Activated CD8-positive, alpha-beta memory T cell treated with anti-CD3 and anti-CD28 coated beads for 36 hours (primary cell): Measurements from ENCODE around the gene LMF1. TPM values are rescaled to one million over a fixed set of nuclear protein-coding genes. Genes with fewer than 3 reads are reported as not detected.

ENCODE experiments used
- CTCF ChIA-PET: fragments of 350-600 bp; sonication (Branson Sonifier 250); formaldehyde crosslinking; loops from one replicate; lab custom pipeline; 2021; ENCODE audit warnings: antibody characterized with exemption; lab: Charles Lee
- POLR2A ChIA-PET: fragments of 350-600 bp; sonication (Branson Sonifier 250); formaldehyde crosslinking; loops from one replicate; lab custom pipeline; 2021; ENCODE audit warnings: antibody characterized with exemption; lab: Charles Lee
- total RNA-seq, 2 experiments: library from RNA; stranded (reverse); gene quantifications; one replicate each; pipeline ENCODE4 v1.2.3, GENCODE V29; 2021

Gene LMF1
- total RNA-seq, 2 experiments from 2014 or later = 7.7 to 7.8 TPM

DNA sequence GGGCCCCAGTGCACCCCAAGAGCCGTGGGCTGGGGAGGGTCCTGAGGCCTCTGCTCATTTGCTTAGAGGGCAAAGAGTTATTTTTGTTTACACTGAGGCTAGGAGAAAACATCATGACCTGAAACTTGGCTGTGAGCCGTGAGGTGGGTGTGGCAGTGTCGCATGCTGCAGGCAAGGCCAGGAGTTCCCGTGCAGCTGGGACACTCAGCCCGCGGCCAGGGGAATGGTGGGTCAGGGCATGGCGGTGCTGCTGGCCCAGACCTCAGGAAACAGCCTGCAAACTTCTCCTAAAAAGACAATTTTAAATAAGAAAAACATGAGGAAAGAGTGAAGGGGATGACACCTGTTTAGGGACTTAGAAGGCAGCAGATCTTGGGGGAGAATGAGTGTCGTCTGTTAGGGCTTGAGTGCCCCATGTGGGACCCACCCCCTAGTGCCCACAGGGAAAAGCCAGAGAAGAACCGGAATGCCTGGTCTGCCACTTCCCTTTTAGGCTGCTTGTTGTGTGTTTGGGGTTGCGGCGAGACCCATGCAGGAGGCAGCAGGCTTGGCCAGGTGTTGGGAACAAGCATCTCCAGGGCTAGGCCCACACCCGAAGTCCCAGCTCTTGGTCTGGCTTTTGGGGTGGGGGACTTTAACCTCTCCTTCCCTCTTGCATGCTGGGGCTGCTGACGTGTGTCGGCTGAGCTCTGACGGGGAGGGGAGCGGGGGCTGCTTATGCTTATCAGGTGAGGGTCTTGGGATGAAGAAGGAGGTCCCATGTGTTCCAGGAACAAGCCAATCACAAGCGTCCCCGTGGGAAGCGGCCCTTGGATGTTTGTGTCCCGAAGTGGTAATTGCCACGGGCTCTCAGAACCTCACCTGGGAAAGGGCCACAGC lies 89.3 kb downstream of the LMF1 start:
- ChIA-PET POLR2A (no interaction called here), CTCF (no interaction called here)

DNA sequence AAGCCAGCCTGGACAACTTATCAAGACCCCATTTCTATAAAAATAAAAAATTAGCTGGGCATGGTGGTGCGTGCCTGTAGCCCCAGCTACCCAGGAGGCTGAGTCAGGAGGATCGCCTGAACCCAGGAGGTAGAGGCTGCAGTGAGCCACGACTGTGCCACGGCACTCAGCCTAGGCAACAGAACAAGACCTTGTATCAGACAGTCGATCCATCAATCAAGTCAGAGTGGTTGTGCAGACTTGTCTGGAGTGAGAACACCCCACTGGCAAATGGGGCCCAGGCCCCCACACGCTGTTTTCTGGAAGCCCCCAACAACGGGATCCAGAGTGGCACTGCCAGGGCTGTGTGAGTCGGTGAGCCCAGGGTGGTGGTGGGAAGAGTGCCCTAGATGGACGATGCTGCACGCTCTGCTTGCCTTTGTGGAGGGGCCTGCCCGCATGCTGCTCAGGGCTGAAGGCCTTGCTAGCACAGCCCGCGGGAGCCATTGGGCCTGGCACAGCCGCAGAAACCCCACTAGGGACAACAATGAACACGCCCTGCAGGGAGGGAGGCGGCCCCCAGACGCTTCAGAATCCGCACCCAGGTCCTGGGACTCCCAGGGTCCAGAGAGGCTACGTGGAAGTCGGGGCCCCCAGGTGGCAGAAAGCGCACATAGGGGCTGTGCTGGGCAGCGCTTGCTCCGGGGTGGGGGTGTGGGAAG lies 90.2 kb downstream of the LMF1 start:
- CTCF ChIA-PET = no interaction called here

DNA sequence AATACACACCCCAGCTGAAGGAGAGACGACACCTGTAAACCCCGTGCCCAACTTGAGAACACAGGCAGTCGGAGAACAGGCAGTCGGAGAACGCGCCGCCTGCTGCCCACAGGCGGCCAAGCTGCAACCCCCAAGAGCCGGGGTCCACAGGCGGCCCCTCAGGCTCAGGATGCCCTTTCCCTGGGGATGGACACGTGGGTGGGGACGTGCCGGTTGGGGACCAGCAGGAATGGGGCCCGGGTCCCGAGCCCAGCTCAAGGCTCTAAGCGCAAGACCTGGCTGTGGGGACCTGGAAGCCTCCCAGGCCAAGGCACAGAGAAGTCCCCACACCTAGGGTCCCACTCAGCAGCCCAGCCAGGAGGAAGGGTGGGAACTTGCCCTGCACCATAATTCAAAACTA lies 90.8 kb downstream of the LMF1 start:
- ChIA-PET POLR2A (no interaction called here), CTCF (no interaction called here)

More for the DNA sequence above, 90.2 kb downstream of the LMF1 start:
- POLR2A ChIA-PET = no interaction called here

DNA sequence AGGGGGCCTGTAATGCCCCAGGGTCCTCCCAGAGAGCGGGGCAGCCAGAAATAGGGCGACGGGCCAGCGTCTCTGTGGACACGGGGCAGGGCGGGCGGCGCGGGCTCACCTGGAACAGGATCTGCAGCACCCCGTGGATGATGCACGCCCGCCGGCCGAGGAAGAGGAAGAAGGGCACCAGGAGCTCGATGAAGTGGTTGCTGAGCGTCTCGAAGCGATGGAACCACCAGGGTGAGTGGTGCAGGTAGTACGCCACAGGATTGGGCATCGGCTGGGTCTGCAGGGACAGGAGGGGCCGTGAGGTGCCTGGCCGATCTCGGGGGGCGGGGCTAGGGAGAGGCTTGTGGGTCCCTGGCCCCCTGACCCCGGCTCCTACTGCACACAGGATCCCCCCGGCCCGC lies 91.3 kb downstream of the LMF1 start:
- ChIA-PET CTCF (no interaction called here), POLR2A (no interaction called here)

DNA sequence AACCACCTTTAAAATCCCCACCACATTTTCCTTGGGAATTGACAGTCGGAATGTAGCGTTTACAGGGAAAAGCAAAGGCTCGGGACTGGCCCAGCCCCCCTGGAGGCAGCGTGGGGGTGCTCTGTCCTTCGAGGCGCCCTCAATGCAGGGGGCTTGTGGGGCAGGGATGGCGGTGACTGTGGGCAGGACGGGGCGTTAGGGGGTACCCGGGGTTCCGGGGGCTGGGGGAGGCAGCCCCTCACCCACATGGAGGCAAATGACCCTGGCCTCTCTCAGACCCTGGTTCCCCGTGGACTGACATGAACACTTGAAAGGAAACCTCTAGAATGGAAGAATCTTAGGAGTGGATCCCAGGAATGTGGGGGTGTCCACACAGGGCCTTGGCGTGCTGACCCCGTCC lies 91.9 kb downstream of the LMF1 start:
- CTCF ChIA-PET = no interaction called here

DNA sequence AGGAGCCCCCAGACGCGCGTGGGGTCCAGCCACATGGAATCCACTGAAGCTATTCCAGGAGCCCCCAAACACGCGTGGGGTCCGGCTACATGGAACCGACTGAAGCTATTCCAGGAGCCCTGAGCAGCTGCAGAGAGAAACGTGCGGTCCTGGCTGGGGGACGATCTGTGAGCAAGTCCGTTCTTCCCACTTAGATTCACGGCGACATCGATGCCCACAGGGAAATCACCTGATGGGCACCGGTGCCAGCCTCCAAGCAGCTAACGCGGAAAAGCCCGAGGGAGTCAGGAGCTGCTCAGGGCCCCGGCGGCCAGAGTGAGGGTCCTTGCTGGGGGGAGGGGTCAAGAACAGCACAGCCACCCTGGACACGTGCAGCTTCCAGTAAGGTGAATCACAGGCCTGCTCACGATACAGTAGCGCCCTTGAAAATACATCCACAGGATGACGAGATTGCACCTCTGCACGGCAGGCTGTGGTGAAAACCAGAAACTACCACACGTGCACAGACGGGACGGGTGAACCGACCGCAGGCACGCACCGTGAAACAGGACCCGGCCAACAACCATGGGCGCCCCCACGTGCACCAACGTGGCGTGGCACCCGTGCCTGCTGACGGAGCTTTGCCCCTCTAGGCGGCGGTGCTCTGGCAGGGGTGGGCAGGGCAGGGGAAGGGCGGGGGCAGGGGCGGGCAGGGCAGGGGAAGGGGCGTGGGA lies 92.6 kb downstream of the LMF1 start:
- ChIA-PET CTCF (no interaction called here), POLR2A (no interaction called here)

More for the DNA sequence above, 91.9 kb downstream of the LMF1 start:
- POLR2A ChIA-PET = no interaction called here

- POLR2A ChIA-PET = no interaction called here
- CTCF ChIA-PET = no interaction called here
These were observed 93.3 kb downstream of the LMF1 start for GRCh38 chr16:877242-878071.

- POLR2A ChIA-PET = no interaction called here
- CTCF ChIA-PET = no interaction called here
These were observed 94.1 kb downstream of the LMF1 start for GRCh38 chr16:876523-877241.

DNA sequence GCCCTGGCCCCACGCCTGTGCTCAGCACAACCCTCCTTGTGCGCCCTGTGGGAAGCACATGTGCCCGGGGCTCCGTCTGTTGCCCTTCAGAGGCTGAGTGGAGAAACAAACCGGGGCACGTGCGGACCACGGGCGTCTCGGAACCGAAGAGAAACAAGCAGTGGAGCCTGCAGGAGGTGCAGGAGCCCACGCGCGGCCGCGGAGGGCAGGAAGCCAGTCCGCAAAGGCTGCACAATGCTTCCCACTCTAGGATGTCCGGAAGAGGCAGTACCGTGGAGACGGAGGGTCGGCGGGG lies 94.8 kb downstream of the LMF1 start:
- ChIA-PET CTCF (no interaction called here), POLR2A (no interaction called here)

DNA sequence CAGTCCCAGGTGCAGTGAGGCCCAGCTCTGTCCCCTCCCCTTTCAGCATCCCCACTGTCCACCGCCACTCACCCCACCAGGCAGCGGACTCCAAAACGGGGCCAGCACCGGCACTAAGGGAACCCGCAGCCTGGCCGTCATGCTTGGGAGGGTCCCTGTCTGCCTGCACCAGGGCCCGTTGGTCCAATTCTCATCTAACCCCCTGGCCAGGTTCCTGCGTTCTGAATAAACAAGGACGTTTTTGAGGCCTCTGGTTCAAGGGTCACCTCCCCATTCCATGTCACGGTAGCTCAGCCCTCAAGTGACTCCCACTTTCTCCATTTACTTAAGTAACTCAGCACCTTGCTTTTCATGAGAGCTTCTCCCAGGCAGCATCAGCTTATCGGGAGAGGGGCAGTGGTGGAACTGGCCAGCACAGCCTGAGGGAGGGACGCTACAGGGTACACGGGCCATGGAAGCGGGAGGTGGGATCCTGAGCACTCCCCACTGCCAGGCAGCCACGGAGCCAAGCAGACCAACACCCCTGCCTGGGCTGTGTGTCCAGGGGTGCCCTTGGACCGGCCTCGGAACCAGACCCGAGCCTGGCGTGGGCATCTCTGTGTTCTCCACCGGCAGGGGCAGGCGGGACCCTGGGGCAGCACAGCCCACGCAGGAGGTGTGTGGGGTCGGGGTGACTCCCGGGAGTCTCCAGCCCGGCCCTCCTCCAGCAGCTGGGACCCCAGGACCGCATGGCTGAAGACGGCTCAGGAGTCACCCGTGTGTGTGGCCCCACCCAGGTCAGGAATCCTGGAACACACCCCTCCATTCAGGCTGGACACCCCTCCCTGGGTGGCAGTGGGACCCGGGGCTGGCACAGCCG lies 95.4 kb downstream of the LMF1 start:
- ChIA-PET CTCF (no interaction called here), POLR2A (no interaction called here)

DNA sequence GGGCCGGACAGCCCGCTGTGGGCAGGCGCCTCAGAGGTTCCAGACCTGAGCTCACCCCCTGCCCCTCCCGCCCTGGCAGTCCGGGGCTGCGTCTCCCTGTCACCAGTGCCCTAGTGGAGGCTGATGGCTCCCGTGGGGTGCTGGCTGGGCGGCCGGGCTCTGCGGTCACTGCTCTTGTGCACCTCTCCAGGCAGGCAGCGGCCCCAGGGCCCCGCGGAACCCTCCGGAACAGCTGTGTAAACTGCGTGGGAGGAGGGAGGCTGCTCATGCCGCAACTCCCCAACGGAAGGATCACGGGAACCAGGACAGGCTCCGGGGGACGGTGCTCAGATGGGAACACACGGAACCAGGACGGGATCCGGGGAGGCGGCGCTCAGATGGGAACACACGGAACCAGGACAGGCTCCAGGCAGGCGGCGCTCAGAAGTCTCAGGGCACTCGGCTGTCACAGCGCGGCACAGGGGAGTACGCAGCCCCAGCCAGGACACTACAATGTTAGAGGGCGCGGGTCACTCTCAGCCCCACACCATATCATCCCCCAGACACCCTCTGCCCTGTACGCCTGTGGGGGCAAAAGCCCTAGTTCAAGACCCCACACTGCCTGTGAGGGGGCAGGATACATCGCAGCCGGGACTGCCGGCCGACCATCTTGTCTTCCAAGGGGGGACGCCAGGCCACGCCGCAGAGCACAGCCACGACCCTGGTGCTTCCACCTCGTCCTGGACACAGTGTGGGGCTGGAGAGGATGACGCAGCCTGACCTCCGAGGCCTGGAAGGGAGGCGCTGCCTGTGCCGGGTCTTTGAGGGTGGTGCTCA lies 96.2 kb downstream of the LMF1 start:
- ChIA-PET POLR2A (no interaction called here), CTCF (no interaction called here)

GRCh38 chr16:873889-874288 lies 96.9 kb downstream of the LMF1 start:
- CTCF ChIA-PET = no interaction called here
- POLR2A ChIA-PET = no interaction called here

DNA sequence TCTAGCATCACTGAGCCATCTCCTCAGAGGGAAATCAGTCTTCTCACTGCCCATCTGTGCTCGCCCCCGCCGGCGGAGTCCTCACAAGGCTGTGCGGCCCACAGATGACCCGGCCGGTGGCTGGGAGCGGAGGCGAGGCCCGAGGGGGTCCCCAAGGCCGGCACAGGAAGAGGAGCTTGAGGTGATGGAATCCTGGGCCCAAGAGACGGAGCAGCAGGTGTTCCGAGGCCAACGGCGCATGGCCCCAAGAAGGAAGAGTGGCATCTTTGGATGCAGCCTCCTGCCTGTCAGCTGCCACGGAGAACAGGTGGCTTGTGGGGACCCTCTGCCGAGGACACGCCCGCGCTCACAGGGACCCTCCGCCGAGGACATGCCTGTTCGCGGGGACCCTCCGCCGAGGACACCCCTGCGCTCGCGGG lies 97.5 kb downstream of the LMF1 start:
- ChIA-PET POLR2A (no interaction called here), CTCF (no interaction called here)

GRCh38 chr16:872436-873242 lies 98.1 kb downstream of the LMF1 start:
- ChIA-PET POLR2A (no interaction called here), CTCF (no interaction called here)

DNA sequence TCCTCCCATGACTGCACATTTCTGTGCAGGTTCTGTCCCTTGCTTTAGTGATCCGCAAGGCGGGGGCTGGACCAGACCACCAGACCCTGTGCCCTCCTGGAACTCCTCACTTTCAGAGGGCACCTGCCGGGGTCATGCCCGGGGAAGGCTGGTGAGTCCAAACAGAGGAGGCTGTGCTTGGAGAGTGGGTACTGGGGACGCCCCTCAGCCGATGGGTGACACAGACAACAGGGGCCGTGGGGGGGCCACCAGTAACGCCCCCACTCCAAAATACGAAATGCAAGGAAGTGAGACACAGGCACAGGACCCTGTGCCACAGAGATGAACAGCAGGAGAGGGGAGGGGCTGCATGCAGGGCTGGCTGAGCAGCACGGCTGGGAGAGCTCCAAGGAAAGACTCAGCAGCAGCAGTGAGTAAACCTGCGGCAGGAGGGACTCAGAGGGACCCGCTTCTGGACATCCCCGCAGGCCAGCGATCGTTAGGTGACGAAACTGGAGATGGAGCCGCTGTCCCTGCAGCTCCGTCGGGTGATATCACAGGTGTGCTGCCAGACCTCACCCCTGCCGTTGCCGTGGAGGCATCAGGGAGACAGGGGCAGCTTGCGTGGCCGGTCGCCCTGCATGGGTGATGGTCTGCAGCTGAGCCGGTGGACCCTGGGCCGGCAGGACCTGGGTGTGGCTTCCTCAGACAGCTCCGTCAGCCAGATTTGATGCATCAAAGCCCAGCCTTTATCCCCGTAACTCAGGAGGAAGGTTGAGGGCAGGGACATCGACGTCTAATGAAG lies 99.0 kb downstream of the LMF1 start:
- CTCF ChIA-PET = no interaction called here
- POLR2A ChIA-PET = no interaction called here
